DND-41 (cell line): ENCODE results near the gene POLDIP3.

Experiments
- CTCF ChIP-seq: IDR thresholded peaks from 2 replicates; pipeline ENCODE4 v1.5.1; 2012; ENCODE audit warnings: borderline replicate concordance, low read length, moderate library complexity, mild to moderate bottlenecking; ENCODE audit not compliant: poor library complexity, severe bottlenecking; ENCODE audit errors: extremely low read depth
- EZH2 ChIP-seq: IDR thresholded peaks from 3 replicates; pipeline ENCODE4 v1.6.1; 2012; ENCODE audit warnings: borderline replicate concordance, low read depth, mild to moderate bottlenecking, moderate library complexity, low read length, inconsistent platforms; ENCODE audit not compliant: severe bottlenecking

GRCh38 chr22:42602470-42602869 is 12.2 kb downstream of the POLDIP3 start:
- no peak for TF ChIP-seq CTCF
- no peak for TF ChIP-seq EZH2
